H1 (cell line): Measurements from ENCODE around the gene FRAT2.

Experiments used
- CTCF ChIP-seq, 3 experiments: IDR thresholded peaks; 1 replicate in 2 of 3; 2 replicates in 1 of 3; pipeline versions ENCODE4 v1.5.1 to v1.6.1; 2011; ENCODE audit warnings: low read length in 3 of 3, mild to moderate bottlenecking in 3 of 3, inconsistent platforms in 2 of 3, low read depth in 1 of 3, moderate library complexity in 1 of 3; ENCODE audit not compliant: insufficient read depth in 1 of 3; ENCODE audit errors: control extremely low read depth in 1 of 3
- EZH2 ChIP-seq: fragments of 200-600 bp; sonication (generic); IDR thresholded peaks from 2 replicates; pipeline ENCODE4 v1.7.1; 2012; ENCODE audit warnings: low read depth, mild to moderate bottlenecking, moderate library complexity, low read length, inconsistent platforms; ENCODE audit not compliant: severe bottlenecking
- GTF2F1 ChIP-seq: IDR thresholded peaks from 2 replicates; pipeline ENCODE4 v1.6.1; 2012; ENCODE audit warnings: low read depth, low read length, improper control_type of control experiment, borderline replicate concordance
- KDM5A ChIP-seq: fragments of 200-600 bp; IDR thresholded peaks from 2 replicates; pipeline ENCODE4 v1.7.1; 2012; ENCODE audit warnings: mild to moderate bottlenecking, low read length, inconsistent platforms, mixed read lengths
- POLR2A ChIP-seq, 2 experiments: IDR thresholded peaks; 1 replicate in 1 of 2; 2 replicates in 1 of 2; pipeline ENCODE4 v1.6.1; 2011; ENCODE audit warnings: low read depth in 2 of 2, low read length in 2 of 2, mild to moderate bottlenecking in 2 of 2; ENCODE audit errors: control extremely low read depth in 1 of 2
- SIN3A ChIP-seq, 2 experiments: IDR thresholded peaks in 1 of 2; conservative IDR thresholded peaks in 1 of 2; 2 replicates each; pipeline ENCODE4 v1.6.1; 2011 to 2012; ENCODE audit warnings: low read length in 2 of 2, improper control_type of control experiment in 1 of 2, low read depth in 1 of 2, mild to moderate bottlenecking in 1 of 2
- SP1 ChIP-seq: IDR thresholded peaks from 2 replicates; pipeline ENCODE4 v1.6.1; 2011; ENCODE audit warnings: low read depth, low read length

- TF ChIP-seq KDM5A: no peak
- TF ChIP-seq GTF2F1: no peak
- TF ChIP-seq CTCF (IDR thresholded peaks at IDR 0.05; ENCODE audit: control extremely low read depth in 1 of 3, insufficient read depth in 1 of 3, low read depth in 1 of 3, low read length in 3 of 3): no peak
- TF ChIP-seq POLR2A (IDR thresholded peaks at IDR 0.05; ENCODE audit: control extremely low read depth in 1 of 2, low read depth in 2 of 2, low read length in 2 of 2): no peak
- no peak for TF ChIP-seq EZH2
- TF ChIP-seq SIN3A (conservative IDR thresholded peaks at IDR 0.05 in 1 of 2, IDR thresholded peaks at IDR 0.05 in 1 of 2; ENCODE audit: low read depth in 1 of 2, low read length in 2 of 2): no peak
- TF ChIP-seq SP1: no peak
Observed at GRCh38 chr10:97321804-97322190, 12.7 kb downstream of the FRAT2 start.
